Fibroblast of upper back skin (primary cell): ENCODE measurements around the gene BGLAP.
"Not testable (repeated sequence)": the region's sequence is repeated elsewhere in the genome, so short reads cannot be mapped to it uniquely, and the experiment has no call there.

Experiments used
- DNase-seq: peaks from one replicate; pipeline ENCODE4 v3.0.0-alpha.2; 2013

The BGLAP gene

DNA sequence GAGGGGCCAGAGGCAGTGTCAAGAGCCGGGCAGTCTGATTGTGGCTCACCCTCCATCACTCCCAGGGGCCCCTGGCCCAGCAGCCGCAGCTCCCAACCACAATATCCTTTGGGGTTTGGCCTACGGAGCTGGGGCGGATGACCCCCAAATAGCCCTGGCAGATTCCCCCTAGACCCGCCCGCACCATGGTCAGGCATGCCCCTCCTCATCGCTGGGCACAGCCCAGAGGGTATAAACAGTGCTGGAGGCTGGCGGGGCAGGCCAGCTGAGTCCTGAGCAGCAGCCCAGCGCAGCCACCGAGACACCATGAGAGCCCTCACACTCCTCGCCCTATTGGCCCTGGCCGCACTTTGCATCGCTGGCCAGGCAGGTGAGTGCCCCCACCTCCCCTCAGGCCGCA is at the start of gene BGLAP:
Gene BGLAP, plus strand, starts transcription at position 259 of the 400 bp plus-strand sequence. Its CDS starts 48 bp downstream, at position 307.
- DNase-seq, result no peak

GRCh38 chr1:156193208-156193487 is 48.8 kb upstream of the BGLAP start:
- DNase-seq, result no peak

DNA sequence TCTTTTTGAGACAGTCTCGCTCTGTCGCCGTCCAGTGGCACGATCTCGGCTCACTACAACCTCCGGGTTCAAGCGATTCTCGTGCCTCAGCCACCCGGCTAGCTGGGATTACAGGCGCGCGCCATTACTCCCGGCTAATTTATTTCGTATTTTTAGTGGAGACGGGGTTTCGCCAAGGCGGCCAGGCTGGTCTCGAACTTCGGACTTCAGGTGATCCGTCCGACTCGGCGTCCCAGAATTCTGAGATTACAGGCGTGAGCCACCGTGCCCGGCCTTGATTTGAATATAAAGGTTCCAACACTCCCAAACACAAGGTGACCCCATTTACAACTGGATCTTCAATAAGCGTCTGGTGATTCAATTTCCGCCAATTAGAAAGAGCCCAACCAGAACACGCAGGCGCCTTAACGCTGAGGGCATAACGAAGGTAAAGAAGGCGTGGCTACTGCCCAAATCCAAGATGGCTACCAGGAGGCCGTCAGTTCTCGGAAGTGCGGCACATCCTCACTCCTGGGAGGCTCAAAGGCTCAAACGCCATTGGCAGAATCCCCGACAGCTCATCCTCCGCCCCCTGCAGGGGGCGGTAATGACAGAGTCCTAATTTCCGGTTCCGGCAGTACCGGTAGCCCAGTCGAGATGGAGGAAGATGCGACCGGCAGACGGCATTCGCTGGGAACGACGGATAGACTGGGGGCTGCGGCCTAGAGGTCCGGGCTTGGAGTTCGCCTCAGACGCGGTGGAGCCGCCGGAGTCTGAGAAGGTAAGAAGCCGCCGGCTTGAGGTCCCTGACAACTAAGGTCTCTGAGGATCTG is 48.3 kb upstream of the BGLAP start, which contains the start of gene SLC25A44:
Gene SLC25A44, plus strand, starts transcription at position 617 of the 812 bp plus-strand sequence. CDS start 5,744 bp downstream, outside the sequence.
- DNase-seq, result peak; percentile 99

DNA sequence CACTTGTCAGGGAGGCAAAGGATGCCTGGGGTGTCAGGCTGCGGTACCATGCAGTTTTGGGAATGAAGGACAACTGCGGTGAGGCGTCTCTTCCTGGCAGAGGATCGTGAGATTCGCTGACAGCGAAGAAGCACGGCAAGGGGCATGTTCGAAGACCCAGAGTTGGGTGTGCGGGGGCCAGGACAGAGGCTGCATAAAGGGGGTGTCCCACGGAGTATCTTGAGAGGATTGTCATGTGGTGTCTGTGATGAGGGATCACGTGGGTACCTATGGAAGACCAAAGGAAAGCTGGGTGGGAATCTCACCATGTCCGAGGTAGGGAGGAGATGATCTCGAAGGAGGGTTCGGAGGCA is 47.7 kb upstream of the BGLAP start:
- DNase-seq, result no peak

- no peak for DNase-seq
Observed at GRCh38 chr1:156195853-156196252, 46.1 kb upstream of the BGLAP start.

- no peak for DNase-seq
Observed at GRCh38 chr1:156196445-156196844, 45.5 kb upstream of the BGLAP start.

DNA sequence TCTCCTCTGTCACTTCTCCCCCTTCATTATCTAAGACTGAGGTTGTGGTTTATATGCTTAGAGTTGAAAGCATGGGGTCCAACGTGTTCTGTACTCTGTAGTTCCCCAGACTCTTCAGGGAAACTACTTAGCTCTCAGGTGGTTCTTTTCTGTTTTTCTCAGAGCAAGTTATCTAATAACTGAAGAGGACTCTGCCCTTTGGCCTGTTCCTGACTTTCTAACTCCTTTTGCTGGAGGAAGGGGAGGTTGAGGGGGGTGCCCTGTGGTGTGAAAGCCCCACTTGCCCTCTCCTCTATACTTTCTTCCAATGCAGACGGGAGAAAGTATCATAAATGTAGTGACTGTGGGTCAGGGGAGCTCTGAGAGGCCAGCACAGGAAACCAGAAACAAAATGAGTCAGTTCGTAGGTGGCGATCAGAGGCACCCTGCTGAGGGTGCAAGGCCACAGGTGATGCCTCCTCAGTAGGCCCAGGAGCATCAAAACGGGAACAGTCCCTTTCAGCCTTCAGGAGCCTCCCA is 43.1 kb upstream of the BGLAP start:
- no peak for DNase-seq

DNA sequence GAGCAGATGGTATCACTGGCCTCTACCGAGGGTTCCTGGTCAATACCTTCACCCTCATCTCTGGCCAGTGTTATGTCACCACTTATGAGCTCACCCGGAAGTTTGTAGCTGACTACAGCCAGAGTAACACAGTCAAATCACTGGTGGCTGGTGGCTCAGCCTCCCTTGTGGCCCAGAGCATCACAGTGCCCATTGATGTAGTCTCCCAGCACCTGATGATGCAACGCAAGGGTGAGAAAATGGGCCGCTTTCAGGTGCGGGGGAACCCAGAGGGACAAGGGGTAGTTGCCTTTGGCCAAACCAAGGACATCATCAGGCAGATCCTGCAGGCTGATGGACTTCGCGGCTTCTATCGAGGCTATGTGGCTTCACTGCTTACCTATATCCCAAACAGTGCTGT is 41.9 kb upstream of the BGLAP start:
- no peak for DNase-seq

GRCh38 chr1:156203331-156203730 is 38.7 kb upstream of the BGLAP start:
- peak; percentile 43 for DNase-seq

- no peak for DNase-seq
Observed at GRCh38 chr1:156204686-156205085, 37.3 kb upstream of the BGLAP start.

- no peak for DNase-seq
Observed at GRCh38 chr1:156211243-156211642, 30.7 kb upstream of the BGLAP start.

DNA sequence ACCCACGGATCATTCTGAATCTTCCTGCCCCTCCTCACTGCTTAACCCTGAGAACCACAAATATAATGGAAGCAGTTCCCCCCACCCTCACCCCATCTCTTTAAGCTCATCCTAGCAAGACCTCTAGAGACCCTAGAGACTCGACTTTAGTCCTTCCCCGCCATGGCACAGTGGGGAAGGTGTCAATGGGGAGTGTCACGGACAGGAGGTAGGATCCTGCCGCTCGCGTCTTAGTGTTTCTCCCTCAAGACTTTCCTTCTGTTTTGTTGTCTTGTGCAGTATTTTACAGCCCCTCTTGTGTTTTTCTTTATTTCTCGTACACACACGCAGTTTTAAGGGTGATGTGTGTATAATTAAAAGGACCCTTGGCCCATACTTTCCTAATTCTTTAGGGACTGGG is 29.9 kb upstream of the BGLAP start:
- DNase-seq, result no peak

- peak; percentile 96 for DNase-seq
Observed at GRCh38 chr1:156212833-156213643, 28.9 kb upstream of the BGLAP start, which contains the start of gene PMF1. PMF1 (plus strand) TSS chr1:156213007; CDS start chr1:156213016, 9 bp downstream.

- DNase-seq, result no peak
Observed at GRCh38 chr1:156213644-156213966, 28.4 kb upstream of the BGLAP start.

- peak; percentile 49 for DNase-seq
Observed at GRCh38 chr1:156214024-156214748, 27.8 kb upstream of the BGLAP start.

DNA sequence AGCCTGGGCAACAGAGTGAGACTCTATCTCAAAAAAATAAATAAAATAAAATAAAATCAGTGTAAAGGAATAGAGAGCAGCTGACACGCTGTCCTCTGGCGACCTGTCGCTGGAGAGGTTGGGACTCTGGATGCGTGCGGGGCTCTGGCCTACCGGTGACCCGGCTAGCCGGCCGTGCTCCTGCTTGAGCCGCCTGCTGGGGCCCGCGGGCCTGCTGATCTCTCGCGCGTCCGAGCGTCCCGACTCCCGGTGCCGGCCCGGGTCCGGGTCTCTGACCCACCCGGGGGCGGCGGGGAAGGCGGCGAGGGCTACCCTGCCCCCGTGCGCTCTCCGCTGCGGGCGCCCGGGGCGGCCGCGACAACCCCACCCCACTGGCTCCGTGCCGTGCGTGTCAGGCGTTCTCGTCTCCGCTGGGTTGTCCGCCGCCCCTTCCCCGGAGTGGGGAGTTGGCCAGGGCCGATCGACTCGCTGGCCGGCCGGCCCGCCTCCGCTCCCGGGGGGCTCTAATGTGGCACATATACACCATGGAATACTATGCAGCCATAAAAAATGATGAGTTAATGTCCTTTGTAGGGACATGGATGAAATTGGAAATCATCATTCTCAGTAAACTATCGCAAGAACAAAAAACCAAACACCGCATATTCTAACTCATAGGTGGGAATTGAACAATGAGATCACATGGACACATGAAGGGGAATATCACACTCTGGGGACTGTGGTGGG is 25.5 kb upstream of the BGLAP start:
- DNase-seq, result not testable (repeated sequence)

- DNase-seq, result peak; percentile 16
Observed at GRCh38 chr1:156217871-156218270, 24.1 kb upstream of the BGLAP start.

GRCh38 chr1:156220226-156220625 is 21.8 kb upstream of the BGLAP start:
- no peak for DNase-seq

GRCh38 chr1:156221986-156222692 is 19.8 kb upstream of the BGLAP start:
- no peak for DNase-seq

DNA sequence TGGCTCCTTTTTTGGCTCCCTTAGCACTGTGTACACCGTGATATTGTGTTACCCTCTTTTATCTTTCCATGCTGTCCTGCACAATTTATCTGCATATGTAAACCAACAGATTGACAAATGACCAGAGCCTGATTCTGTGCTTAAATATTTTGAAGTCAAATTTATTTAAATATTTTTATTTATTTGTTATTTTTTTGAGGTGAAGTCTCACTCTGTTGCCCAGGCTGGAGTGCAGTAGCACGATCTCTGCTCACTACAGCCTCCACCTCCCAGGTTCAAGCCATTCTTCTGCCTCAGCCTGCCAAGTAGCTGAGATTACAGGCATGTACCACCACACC is 16.3 kb upstream of the BGLAP start:
- DNase-seq, result no peak

DNA sequence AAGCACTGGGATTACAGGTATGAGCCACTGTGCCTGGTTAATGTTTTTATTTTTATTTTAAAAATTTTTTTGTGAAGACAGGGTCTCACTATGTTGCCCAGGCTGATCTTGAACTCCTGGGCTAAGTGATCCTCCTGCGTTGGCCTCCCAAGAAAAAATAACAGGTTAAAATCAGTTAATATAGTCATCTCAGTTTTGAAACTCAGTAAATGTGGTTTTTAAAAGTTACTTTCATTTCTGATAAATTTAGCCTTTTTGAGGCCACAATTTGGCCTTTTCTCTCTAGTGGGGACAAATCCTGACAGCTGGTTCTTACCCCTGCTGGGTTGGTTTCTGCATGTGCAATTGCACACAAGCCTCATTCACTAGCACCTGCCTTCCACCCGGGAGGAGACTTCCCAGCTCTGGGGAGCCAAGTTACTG is 15.9 kb upstream of the BGLAP start:
- DNase-seq, result no peak

- no peak for DNase-seq
Observed at GRCh38 chr1:156226782-156227181, 15.2 kb upstream of the BGLAP start.
